CD4-positive, alpha-beta T cell treated with Interferon alpha-2 for 1 hour (primary cell): Measurements from ENCODE around the gene GRIK4.

Source experiments
- DNase-seq, 2 donors: peaks; one replicate each; pipeline ENCODE4 v3.0.0-alpha.2; 2020 to 2022

GRIK4 gene

GRCh38 chr11:120682866-120683265, 171.3 kb downstream of the GRIK4 start:
- no peak for DNase-seq

- DNase-seq, result no peak
These were observed 175.0 kb downstream of the GRIK4 start for GRCh38 chr11:120686516-120686915.

GRCh38 chr11:120688163-120688562, 176.6 kb downstream of the GRIK4 start:
- DNase-seq, result no peak

- DNase-seq, result no peak
These were observed 178.2 kb downstream of the GRIK4 start for GRCh38 chr11:120689596-120690275.

GRCh38 chr11:120690406-120690805, 178.9 kb downstream of the GRIK4 start:
- no peak for DNase-seq

- DNase-seq, result no peak
These were observed 183.2 kb downstream of the GRIK4 start for GRCh38 chr11:120694726-120695125.

- DNase-seq, result no peak
These were observed 183.9 kb downstream of the GRIK4 start for GRCh38 chr11:120695426-120695825.

- no peak for DNase-seq
These were observed 184.4 kb downstream of the GRIK4 start for GRCh38 chr11:120695939-120696338.

- DNase-seq, result no peak
These were observed 185.2 kb downstream of the GRIK4 start for GRCh38 chr11:120696597-120697218.

- DNase-seq, result no peak
These were observed 187.4 kb downstream of the GRIK4 start for GRCh38 chr11:120698918-120699317.

GRCh38 chr11:120702656-120703055, 191.1 kb downstream of the GRIK4 start:
- DNase-seq, result no peak

GRCh38 chr11:120703358-120704152, 192.0 kb downstream of the GRIK4 start:
- DNase-seq, result no peak

- DNase-seq, result no peak
These were observed 192.8 kb downstream of the GRIK4 start for GRCh38 chr11:120704256-120704750.

- DNase-seq, result no peak
These were observed 194.7 kb downstream of the GRIK4 start for GRCh38 chr11:120706257-120706656.

- no peak for DNase-seq
These were observed 195.6 kb downstream of the GRIK4 start for GRCh38 chr11:120707098-120707497.

GRCh38 chr11:120707663-120708062, 196.1 kb downstream of the GRIK4 start:
- no peak for DNase-seq

GRCh38 chr11:120708511-120709183, 197.1 kb downstream of the GRIK4 start:
- DNase-seq, result no peak

- DNase-seq, result no peak
These were observed 198.3 kb downstream of the GRIK4 start for GRCh38 chr11:120709808-120710207.

- no peak for DNase-seq
These were observed 199.0 kb downstream of the GRIK4 start for GRCh38 chr11:120710354-120711131.

- no peak for DNase-seq
These were observed 200.5 kb downstream of the GRIK4 start for GRCh38 chr11:120712014-120712413.

- no peak for DNase-seq
These were observed 201.3 kb downstream of the GRIK4 start for GRCh38 chr11:120712881-120713280.

GRCh38 chr11:120713296-120713695, 201.7 kb downstream of the GRIK4 start:
- no peak for DNase-seq
